ENCODE results near the gene MAP2. TPM values are rescaled to one million over a fixed set of nuclear protein-coding genes. Genes with fewer than 3 reads are reported as not detected.

Gene MAP2
- total and polyA plus RNA-seq, 2 of the 8 experiments (the other 6 are each of a cell fraction or from before 2014, with no cell fraction given), result 5.9 to 9.4 TPM

GRCh38 chr2:209508255-209508654 lies 84.4 kb downstream of the MAP2 start (continued):
- no peak for TF ChIP-seq CHD7 (IDR thresholded peaks at IDR 0.05; ENCODE audit: insufficient replicate concordance, low read length)
- TF ChIP-seq CHD2 (IDR thresholded peaks at IDR 0.05; ENCODE audit: low read length), result no peak
- TF ChIP-seq YY1 (IDR thresholded peaks at IDR 0.05; ENCODE audit: low read depth, low read length), result no peak
- TF ChIP-seq TBP (IDR thresholded peaks at IDR 0.05; ENCODE audit: low read depth, low read length), result no peak
- no peak for TF ChIP-seq PHF8 (conservative IDR thresholded peaks at IDR 0.05; ENCODE audit: low read depth, low read length)
- no peak for TF ChIP-seq EP300 (IDR thresholded peaks at IDR 0.05; ENCODE audit: borderline replicate concordance in 1 of 2, low read depth in 2 of 2, low read length in 2 of 2)

Measured in H1 (cell line).